ENCODE measurements around the gene METAP2. TPM values are rescaled to one million over a fixed set of nuclear protein-coding genes. Genes with fewer than 3 reads are reported as not detected.

Gene METAP2
- total and polyA plus RNA-seq, 2 of the 8 experiments (the other 6 are each of a cell fraction or from before 2014, with no cell fraction given), result 41.3 to 114 TPM

DNA sequence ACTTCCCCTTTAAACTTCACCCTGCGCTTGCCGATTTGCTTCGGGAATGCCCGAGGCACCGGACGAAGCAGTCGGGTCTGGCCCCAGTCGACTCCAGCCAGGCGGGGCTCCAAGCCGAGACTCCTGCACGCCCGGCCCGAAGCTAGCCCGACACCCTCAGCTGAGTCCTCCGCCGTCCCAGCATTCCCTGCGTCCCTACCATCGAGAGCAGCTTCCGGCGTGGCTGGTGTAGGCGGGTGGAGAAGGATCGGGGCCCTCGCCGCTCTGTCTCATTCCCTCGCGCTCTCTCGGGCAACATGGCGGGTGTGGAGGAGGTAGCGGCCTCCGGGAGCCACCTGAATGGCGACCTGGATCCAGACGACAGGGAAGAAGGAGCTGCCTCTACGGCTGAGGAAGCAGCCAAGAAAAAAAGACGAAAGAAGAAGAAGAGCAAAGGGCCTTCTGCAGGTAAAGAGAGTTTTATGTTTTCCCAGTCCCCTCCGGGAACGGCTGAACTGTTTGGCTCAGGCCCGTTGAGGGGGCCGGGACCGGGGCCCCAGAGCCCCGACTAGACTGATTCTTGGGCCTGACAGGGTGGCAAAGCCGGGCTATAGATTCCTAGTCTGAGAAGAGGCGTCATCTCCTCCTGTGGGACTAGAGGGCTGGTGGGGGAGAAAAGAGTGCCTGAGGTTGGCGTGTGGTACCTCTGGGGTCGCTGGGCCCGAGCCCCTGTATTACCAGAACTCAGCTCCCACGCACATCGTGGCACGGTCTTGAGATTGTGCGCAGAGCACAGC lies at the start of gene METAP2 (continued):
- TF ChIP-seq GTF2F1 (IDR thresholded peaks at IDR 0.05; ENCODE audit: borderline replicate concordance, low read depth, low read length) (peak; percentile 88), MAFK (IDR thresholded peaks at IDR 0.05; ENCODE audit: low read depth, low read length) (0 out of 2 replicates have a peak, but pooled peaks have one; percentile 3), GABPA (IDR thresholded peaks at IDR 0.05; ENCODE audit: borderline replicate concordance, insufficient read depth, low read length) (peak; percentile 80; the same call in 1 of the 2 replicates), CHD2 (IDR thresholded peaks at IDR 0.05; ENCODE audit: low read length) (peak; percentile 7; the same call in 1 of the 2 replicates), SAP30 (IDR thresholded peaks at IDR 0.05; ENCODE audit: insufficient read depth, insufficient replicate concordance, low read length) (no peak), BCL11A (IDR thresholded peaks at IDR 0.05; ENCODE audit: low read depth in 2 of 2, low read length in 2 of 2) (no peak)
- TF ChIP-seq, protein P1, sequence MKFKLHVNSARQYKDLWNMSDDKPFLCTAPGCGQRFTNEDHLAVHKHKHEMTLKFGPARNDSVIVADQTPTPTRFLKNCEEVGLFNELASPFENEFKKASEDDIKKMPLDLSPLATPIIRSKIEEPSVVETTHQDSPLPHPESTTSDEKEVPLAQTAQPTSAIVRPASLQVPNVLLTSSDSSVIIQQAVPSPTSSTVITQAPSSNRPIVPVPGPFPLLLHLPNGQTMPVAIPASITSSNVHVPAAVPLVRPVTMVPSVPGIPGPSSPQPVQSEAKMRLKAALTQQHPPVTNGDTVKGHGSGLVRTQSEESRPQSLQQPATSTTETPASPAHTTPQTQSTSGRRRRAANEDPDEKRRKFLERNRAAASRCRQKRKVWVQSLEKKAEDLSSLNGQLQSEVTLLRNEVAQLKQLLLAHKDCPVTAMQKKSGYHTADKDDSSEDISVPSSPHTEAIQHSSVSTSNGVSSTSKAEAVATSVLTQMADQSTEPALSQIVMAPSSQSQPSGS (IDR thresholded peaks at IDR 0.05; ENCODE audit: low read length), result peak; percentile 23; the same call in 1 of the 2 replicates

Measured in H1 (cell line).